ENCODE results near the gene CGRRF1. TPM values are rescaled to one million over a fixed set of nuclear protein-coding genes. Genes with fewer than 3 reads are reported as not detected.

CGRRF1 gene
- total and polyA plus RNA-seq, 9 of the 15 experiments (the other 6 are each of a cell fraction or from before 2014, with no cell fraction given) = 2.8 to 15.8 (median 4.6) TPM

DNA sequence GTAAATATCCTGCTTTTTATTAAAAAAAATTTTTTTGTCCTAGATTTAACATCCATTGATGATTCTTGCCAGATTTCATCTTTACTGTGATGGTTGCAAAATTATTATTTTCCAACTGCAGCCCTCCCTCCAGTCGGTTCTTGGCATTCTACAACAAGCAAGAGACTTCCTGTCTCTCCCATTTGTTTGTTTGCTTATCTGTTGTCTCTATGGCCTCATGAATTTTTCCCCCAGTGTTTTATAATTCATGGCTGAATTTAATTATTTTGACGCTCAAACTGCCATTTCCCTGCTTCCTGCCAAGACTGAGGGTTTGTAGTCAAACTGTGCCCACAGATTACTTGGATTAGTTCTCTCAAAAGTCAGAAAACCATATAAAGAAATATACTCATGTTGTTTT lies 25.9 kb downstream of the CGRRF1 start:
- intact Hi-C loops (cut with micrococcal nuclease) (no loop called here), in situ Hi-C loops (cut with MboI) (no loop called here)
- no peak overlapping the region for H3K9ac ChIP-seq (ENCODE audit: insufficient read depth in 1 of 2, low read depth in 2 of 2, low read length in 2 of 2)
- no peaks in the 10 kb centered on the region for H3K79me2 ChIP-seq (ENCODE audit: control insufficient read depth, insufficient read depth, low read length)
- FAIRE-seq (no peak), ATAC-seq (no peak), DNase-seq (ENCODE audit: extremely low read depth in 1 of 4, low spot score in 3 of 4) (no peak)
- H3K4me3 ChIP-seq = no peak overlapping the region
- BruUV-seq (replicated peaks) = no TSS peak
- H3K9me3 ChIP-seq (replicated peaks; ENCODE audit: control insufficient read depth, insufficient read depth, low read depth, low read length) = no peaks in the 10 kb centered on the region
- H3K36me3 ChIP-seq (ENCODE audit: control insufficient read depth, insufficient read depth, low read length) = 0 out of 3 replicates have a peak, but pooled peaks cover 2% of the 10 kb centered on the region
- no peak overlapping the region for H3K4me2 ChIP-seq (ENCODE audit: insufficient read depth, low read length)
- no peaks in the 10 kb centered on the region for H3K9me1 ChIP-seq (ENCODE audit: control insufficient read depth, insufficient read depth, low read length)
- H3K27ac ChIP-seq (ENCODE audit: extremely low read depth, low read depth, low read length) = no peak overlapping the region
- CTCF ChIA-PET (ENCODE audit: low intra/inter-chr PET ratio) = no interaction called here
- POLR2A ChIA-PET = no interaction called here
- H3K4me1 ChIP-seq (replicated peaks in 1 of 2; ENCODE audit: control insufficient read depth in 2 of 2, insufficient read depth in 2 of 2, low read length in 2 of 2) = no peaks in the 10 kb centered on the region
- TF ChIP-seq ZBTB34 (CRISPR knock-in tag; IDR thresholded peaks at IDR 0.05) = no peak
- no peak for TF ChIP-seq MTA2 (IDR thresholded peaks at IDR 0.05; ENCODE audit: low read depth)
- no peaks in the 10 kb centered on the region for H3K27me3 ChIP-seq (ENCODE audit: control insufficient read depth in 2 of 2, insufficient read depth in 2 of 2, low read length in 2 of 2)
- no peaks in the 10 kb centered on the region for H4K20me1 ChIP-seq (replicated peaks; ENCODE audit: control insufficient read depth, insufficient read depth, low read length)
- WGBS (ENCODE audit: insufficient coverage, low coverage, missing lambda C conversion rate) = 31% methylated on average over 2 of the region's 2 CpGs
- no peak overlapping the region for H2AFZ ChIP-seq (ENCODE audit: low read depth, low read length)

- ChIA-PET POLR2A (interaction anchor here (0.6 kb wide), 1 partner anchor 305 kb away, joined by 3 read pairs; no protein-coding TSS in a partner anchor), CTCF (ENCODE audit: low intra/inter-chr PET ratio) (no interaction called here)
- Histone ChIP-seq H3K9ac (ENCODE audit: insufficient read depth in 1 of 2, low read depth in 2 of 2, low read length in 2 of 2) (no peak overlapping the region), H3K79me2 (ENCODE audit: control insufficient read depth, insufficient read depth, low read length) (no peaks in the 10 kb centered on the region), H4K20me1 (replicated peaks; ENCODE audit: control insufficient read depth, insufficient read depth, low read length) (no peaks in the 10 kb centered on the region), H3K9me3 (replicated peaks; ENCODE audit: control insufficient read depth, insufficient read depth, low read depth, low read length) (no peaks in the 10 kb centered on the region), H3K27me3 (ENCODE audit: control insufficient read depth in 2 of 2, insufficient read depth in 2 of 2, low read length in 2 of 2) (no peaks in the 10 kb centered on the region), H3K27ac (ENCODE audit: extremely low read depth, low read depth, low read length) (no peak overlapping the region), H2AFZ (ENCODE audit: low read depth, low read length) (no peak overlapping the region), H3K9me1 (ENCODE audit: control insufficient read depth, insufficient read depth, low read length) (no peaks in the 10 kb centered on the region), H3K4me2 (ENCODE audit: insufficient read depth, low read length) (no peak overlapping the region), H3K4me3 (no peak overlapping the region), H3K4me1 (replicated peaks in 1 of 2; ENCODE audit: control insufficient read depth in 2 of 2, insufficient read depth in 2 of 2, low read length in 2 of 2) (no peaks in the 10 kb centered on the region), H3K36me3 (ENCODE audit: control insufficient read depth, insufficient read depth, low read length) (0 out of 3 replicates have a peak, but pooled peaks cover 2% of the 10 kb centered on the region)
- FAIRE-seq = no peak
- no peak for ATAC-seq
- in situ Hi-C loops (cut with MboI) = no loop called here
- 49% methylated on average over 2 of the region's 2 CpGs for WGBS (ENCODE audit: insufficient coverage, low coverage, missing lambda C conversion rate)
- TF ChIP-seq HDAC6 (IDR thresholded peaks at IDR 0.05; ENCODE audit: low read depth, low read length) = no peak
- intact Hi-C loops (cut with micrococcal nuclease) = no loop called here
- BruUV-seq (replicated peaks) = no TSS peak
- no peak for DNase-seq (ENCODE audit: extremely low read depth in 1 of 4, low spot score in 3 of 4)
Measured at GRCh38 chr14:54537651-54538050, 27.9 kb downstream of the CGRRF1 start.

Measured in K562 (cell line).